Measurements from ENCODE around the gene LDHD.

Gene LDHD

GRCh38 chr16:75085556-75085955, 31.0 kb downstream of the LDHD start:
- no peak for DNase-seq (ENCODE audit: extremely low spot score, insufficient read length, low read depth)
- FAIRE-seq = no peak

- FAIRE-seq (no peak), DNase-seq (ENCODE audit: extremely low spot score, insufficient read length, low read depth) (no peak)
Measured at GRCh38 chr16:75083813-75084212, 32.8 kb downstream of the LDHD start.

GRCh38 chr16:75081179-75081859, 35.3 kb downstream of the LDHD start:
- DNase-seq (ENCODE audit: extremely low spot score, insufficient read length, low read depth) = no peak
- FAIRE-seq = no peak

- DNase-seq (ENCODE audit: extremely low spot score, insufficient read length, low read depth) (no peak), FAIRE-seq (no peak)
Measured at GRCh38 chr16:75080205-75081029, 36.2 kb downstream of the LDHD start.

- no peak for FAIRE-seq
- no peak for DNase-seq (ENCODE audit: extremely low spot score, insufficient read length, low read depth)
Measured at GRCh38 chr16:75079346-75079926, 37.1 kb downstream of the LDHD start.

- no peak for FAIRE-seq
- no peak for DNase-seq (ENCODE audit: extremely low spot score, insufficient read length, low read depth)
Measured at GRCh38 chr16:75078886-75079285, 37.7 kb downstream of the LDHD start.

GRCh38 chr16:75075688-75076268, 40.8 kb downstream of the LDHD start:
- FAIRE-seq = peak; percentile 35
- DNase-seq (ENCODE audit: extremely low spot score, insufficient read length, low read depth) = no peak

- FAIRE-seq = peak; percentile 92
- DNase-seq (ENCODE audit: extremely low spot score, insufficient read length, low read depth) = peak; percentile 73
Measured at GRCh38 chr16:75074920-75075687, 41.5 kb downstream of the LDHD start.

GRCh38 chr16:75074304-75074793, 42.2 kb downstream of the LDHD start:
- FAIRE-seq = no peak
- no peak for DNase-seq (ENCODE audit: extremely low spot score, insufficient read length, low read depth)

- DNase-seq (ENCODE audit: extremely low spot score, insufficient read length, low read depth) (no peak), FAIRE-seq (no peak)
Measured at GRCh38 chr16:75073545-75074303, 42.9 kb downstream of the LDHD start.

- DNase-seq (ENCODE audit: extremely low spot score, insufficient read length, low read depth) (no peak), FAIRE-seq (no peak)
Measured at GRCh38 chr16:75072239-75072947, 44.2 kb downstream of the LDHD start.

- DNase-seq (ENCODE audit: extremely low spot score, insufficient read length, low read depth) = no peak
Measured at GRCh38 chr16:75071621-75072020, 45.0 kb downstream of the LDHD start.

GRCh38 chr16:75070012-75070841, 46.4 kb downstream of the LDHD start:
- no peak for FAIRE-seq
- no peak for DNase-seq (ENCODE audit: extremely low spot score, insufficient read length, low read depth)

More at GRCh38 chr16:75071621-75072020, 45.0 kb downstream of the LDHD start:
- no peak for FAIRE-seq

GRCh38 chr16:75068085-75069031, 48.2 kb downstream of the LDHD start:
- FAIRE-seq (no peak), DNase-seq (ENCODE audit: extremely low spot score, insufficient read length, low read depth) (no peak)

- DNase-seq (ENCODE audit: extremely low spot score, insufficient read length, low read depth) (no peak), FAIRE-seq (no peak)
Measured at GRCh38 chr16:75066861-75067447, 49.6 kb downstream of the LDHD start.

GRCh38 chr16:75065521-75066149, 50.9 kb downstream of the LDHD start:
- FAIRE-seq = no peak
- no peak for DNase-seq (ENCODE audit: extremely low spot score, insufficient read length, low read depth)
